Right lobe of liver (tissue), 4 donors: ENCODE results near the gene RNASE13.

Source experiments
- CTCF ChIP-seq, 4 donors: fragments of 200-600 bp in 3 of 4; fragments of 450-650 bp in 1 of 4; IDR thresholded peaks; one replicate each; pipeline versions ENCODE4 v1.5.1 to v1.8.0; 2016 to 2022; ENCODE audit warnings: antibody characterized with exemption in 4 of 4, mild to moderate bottlenecking in 2 of 4
- POLR2A ChIP-seq: fragments of 450-650 bp; IDR thresholded peaks from one replicate; pipeline ENCODE4 v1.6.1; 2017; ENCODE audit warnings: antibody characterized with exemption, mild to moderate bottlenecking
- donor health status: DM: no; HTN: no; CAD: no.
- donor health status: DM: no; HTN: no; CAD: no.
- donor health status: DM: no; HTN: yes; CAD: no.

GRCh38 chr14:21063479-21063878 lies 28.9 kb upstream of the RNASE13 start:
- TF ChIP-seq CTCF (IDR thresholded peaks at IDR 0.05) (no peak), POLR2A (no peak)
